K562 (cell line): Measurements from ENCODE around the gene UBE2S. TPM values are rescaled to one million over a fixed set of nuclear protein-coding genes. Genes with fewer than 3 reads are reported as not detected.
A peak's percentile ranks its signal among the peaks of the same experiment; 100 is the strongest.

Experiments used
- ATAC-seq: fragments of 200-7000 bp; cut with Tn5 transposase; 3 replicates; pipeline ENCODE4 v1.9.1; 2020; ENCODE audit warnings: moderate library complexity
- BruUV-seq: library from RNA; stranded (reverse); fragments of 400-500 nt; replicated peaks from 2 replicates; lab custom pipeline; 2021; lab: Mats Ljungman, UMichigan
- CTCF ChIA-PET: fragments of 300-600 bp; formaldehyde crosslinking; extraction: SDS; loops from one replicate; lab custom pipeline; 2021; ENCODE audit warnings: low intra/inter-chr PET ratio; lab: Yijun Ruan, JAX
- POLR2A ChIA-PET: fragments of 300-600, 350-650 bp; sonication (Branson Sonifier 250); formaldehyde crosslinking; extraction: SDS; loops from one replicate; lab custom pipeline; 2021; ENCODE audit warnings: antibody characterized with exemption, inconsistent platforms; lab: Yijun Ruan, JAX
- DNase-seq, 4 experiments: peaks; one replicate each; pipeline versions ENCODE4 v3.0.0 to v3.0.0-alpha.2; 2011 to 2018; ENCODE audit warnings: low spot score in 3 of 4, mixed read lengths in 3 of 4; ENCODE audit errors: extremely low read depth in 1 of 4
- FAIRE-seq: peaks from 2 replicates; lab custom pipeline; 2011; peaks lifted over from hg19 to GRCh38; lab: Jason Lieb, UNC
- H2AFZ ChIP-seq: 2 replicates; pipeline ENCODE4 v1.6.0; 2011; ENCODE audit warnings: low read depth, low read length, control low read depth, inconsistent platforms
- H3K27ac ChIP-seq: fragments of 200-600 bp; 3 replicates; pipeline ENCODE4 v1.8.0; 2011; ENCODE audit warnings: low read depth, mild to moderate bottlenecking, control low read depth, inconsistent platforms, low read length, moderate library complexity, mixed read lengths; ENCODE audit errors: extremely low read depth
- H3K27me3 ChIP-seq, 2 experiments: fragments of 300-600 bp in 1 of 2; 2 replicates in 1 of 2; 3 replicates in 1 of 2; pipeline versions ENCODE4 v1.6.0 to v1.8.0; 2011; ENCODE audit warnings: inconsistent platforms in 2 of 2, low read length in 2 of 2, mild to moderate bottlenecking in 1 of 2, mixed read lengths in 1 of 2, moderate library complexity in 1 of 2; ENCODE audit not compliant: control insufficient read depth in 2 of 2, insufficient read depth in 2 of 2
- H3K36me3 ChIP-seq: fragments of 300-600 bp; 3 replicates; pipeline ENCODE4 v1.8.0; 2011; ENCODE audit warnings: mild to moderate bottlenecking, low read length, inconsistent platforms; ENCODE audit not compliant: control insufficient read depth, insufficient read depth
- H3K4me1 ChIP-seq, 2 experiments: fragments of 200-600 bp in 1 of 2; replicated peaks in 1 of 2; 2 replicates in 1 of 2; 3 replicates in 1 of 2; pipeline versions ENCODE4 v1.5.1 to v1.8.0; 2011; ENCODE audit warnings: inconsistent platforms in 2 of 2, low read length in 2 of 2, mild to moderate bottlenecking in 1 of 2, mixed read lengths in 1 of 2, moderate library complexity in 1 of 2; ENCODE audit not compliant: control insufficient read depth in 2 of 2, insufficient read depth in 2 of 2
- H3K4me2 ChIP-seq: 2 replicates; pipeline ENCODE4 v1.6.1; 2011; ENCODE audit warnings: low read length, control low read depth, inconsistent platforms, mixed read lengths; ENCODE audit not compliant: insufficient read depth
- H3K4me3 ChIP-seq: fragments of 200-600 bp; sonication (generic), shearing (Covaris generic); 2 replicates; pipeline ENCODE4 v1.5.1; 2016; ENCODE audit warnings: control low read depth, inconsistent platforms
- H3K79me2 ChIP-seq: fragments of 200-600 bp; 3 replicates; pipeline ENCODE4 v1.8.0; 2011; ENCODE audit warnings: low read length, inconsistent platforms; ENCODE audit not compliant: control insufficient read depth, insufficient read depth
- H3K9ac ChIP-seq, 2 experiments: 2 replicates each; pipeline versions ENCODE4 v1.6.0 to v1.6.1; 2011; ENCODE audit warnings: low read depth in 2 of 2, low read length in 2 of 2, control low read depth in 1 of 2, inconsistent platforms in 1 of 2, mild to moderate bottlenecking in 1 of 2, mixed read lengths in 1 of 2; ENCODE audit not compliant: insufficient read depth in 1 of 2
- H3K9me1 ChIP-seq: one replicate; pipeline ENCODE4 v1.6.0; 2011; ENCODE audit warnings: inconsistent platforms, mild to moderate bottlenecking, low read length, moderate library complexity; ENCODE audit not compliant: control insufficient read depth, insufficient read depth
- H3K9me3 ChIP-seq: replicated peaks from 2 replicates; pipeline ENCODE4 v1.5.1; 2011; ENCODE audit warnings: low read depth, low read length, inconsistent platforms; ENCODE audit not compliant: control insufficient read depth, insufficient read depth
- H4K20me1 ChIP-seq: replicated peaks from 2 replicates; pipeline ENCODE4 v1.6.1; 2011; ENCODE audit warnings: low read length, inconsistent platforms, mixed read lengths; ENCODE audit not compliant: control insufficient read depth, insufficient read depth
- CBFA2T2 ChIP-seq: fragments of 450-650 bp; conservative IDR thresholded peaks from 2 replicates; pipeline ENCODE4 v1.6.1; 2017; ENCODE audit warnings: mild to moderate bottlenecking
- CBFA2T3 ChIP-seq: fragments of 450-650 bp; IDR thresholded peaks from 2 replicates; pipeline ENCODE4 v1.6.1; 2017
- CBX3 ChIP-seq, 2 experiments: IDR thresholded peaks; 1 replicate in 1 of 2; 2 replicates in 1 of 2; pipeline ENCODE4 v1.6.1; 2012; ENCODE audit warnings: inconsistent platforms in 2 of 2, low read length in 2 of 2, borderline replicate concordance in 1 of 2, control low read depth in 1 of 2
- EHMT2 ChIP-seq: fragments of 450-650 bp; IDR thresholded peaks from 2 replicates; pipeline ENCODE4 v1.6.1; 2018; ENCODE audit warnings: antibody characterized with exemption
- FOXP1 ChIP-seq: sonication (generic); formaldehyde crosslinking; IDR thresholded peaks from 2 replicates; pipeline ENCODE4 v1.8.0; 2022; ENCODE audit warnings: mild to moderate bottlenecking, missing genetic modification reagents
- SOX6 ChIP-seq: fragments of 450-650 bp; IDR thresholded peaks from 2 replicates; pipeline ENCODE4 v1.6.1; 2014; ENCODE audit warnings: mild to moderate bottlenecking
- STAT6 ChIP-seq: sonication (generic); formaldehyde crosslinking; IDR thresholded peaks from 2 replicates; pipeline ENCODE4 v1.8.1; 2023; ENCODE audit warnings: mild to moderate bottlenecking, missing genetic modification reagents
- WGBS: fragments of 100-300 bp; shearing (Covaris generic); methylation state at CpG from one replicate; pipeline ENCODE4 v1.1.6; 2016; ENCODE audit warnings: low coverage, mixed read lengths; ENCODE audit not compliant: insufficient coverage; ENCODE audit errors: missing lambda C conversion rate; 5-methylcytosine and 5-hydroxymethylcytosine counted together
- in situ Hi-C: fragments of 300-500 bp; cut with MboI; formaldehyde crosslinking; loops from 4 replicates; pipeline ENCODE4 v1.15.0; 2018; ENCODE audit warnings: inconsistent platforms, mixed read lengths
- intact Hi-C: fragments of 100-400 bp; cut with micrococcal nuclease; formaldehyde crosslinking; loops from 2 replicates; pipeline ENCODE4 v1.14.2; 2022
- polyA plus RNA-seq, 8 experiments: library from polyadenylated mRNA; depleted of rRNA in 4 of 8; stranded (reverse) in 5 of 8; unstranded in 3 of 8; fragments of >200 nt; fragmentation: Nextera tagmentation in 2 of 8; fragmentation: Illumina TruSeq in 1 of 8; extraction: Ambion mirVana in 2 of 8; extraction: Trizol in 1 of 8; gene quantifications; 2 replicates each; pipeline versions ENCODE4 v1.2.1 to v1.2.3, GENCODE V29; 2011 to 2014; ENCODE audit warnings: inconsistent platforms in 1 of 8, missing spikeins in 1 of 8
- total RNA-seq, 7 experiments: library from RNA; depleted of rRNA in 6 of 7; stranded (reverse); fragments of >200 nt in 6 of 7; fragmentation: Illumina TruSeq in 2 of 7; extraction: Trizol in 2 of 7; gene quantifications; 2 replicates each; pipeline versions ENCODE4 v1.2.1 to v1.2.3, GENCODE V29; 2011 to 2021; ENCODE audit warnings: low replicate concordance in 1 of 7

The UBE2S gene
- total and polyA plus RNA-seq, 9 of the 15 experiments (the other 6 are each of a cell fraction or from before 2014, with no cell fraction given), result 1.5 to 1,305 (median 157) TPM

GRCh38 chr19:55410168-55410567 is 2.6 kb upstream of the UBE2S start:
- ATAC-seq, result no peak

More at GRCh38 chr19:55410168-55410567, 2.6 kb upstream of the UBE2S start:
- 35% methylated on average over 2 of the region's 2 CpGs for WGBS
- POLR2A ChIA-PET, result no interaction called here
- Histone ChIP-seq H3K9me1 (peaks cover 6% of the 10 kb centered on the region), H3K79me2 (peaks cover 25% of the 10 kb centered on the region), H3K27ac (no peak overlapping the region), H4K20me1 (peaks cover 17% of the 10 kb centered on the region), H3K4me2 (no peak overlapping the region), H3K9ac (no peak overlapping the region), H3K4me3 (no peak overlapping the region), H2AFZ (no peak overlapping the region), H3K27me3 (no peaks in the 10 kb centered on the region), H3K36me3 (peaks cover 18% of the 10 kb centered on the region), H3K9me3 (peaks cover 18% of the 10 kb centered on the region), H3K4me1 (peaks cover 19 to 31% of the 10 kb centered on the region in 2 experiments)
- in situ Hi-C loops, result no loop called here
- TF ChIP-seq CBFA2T3 (peak; percentile 46; the same call in 1 of the 2 replicates), STAT6 (CRISPR knock-in tag) (no peak), CBFA2T2 (0 out of 2 replicates have a peak, but pooled peaks have one; percentile 10), EHMT2 (0 out of 2 replicates have a peak, but pooled peaks have one; percentile 9), SOX6 (peak; percentile 38; the same call in 1 of the 2 replicates), FOXP1 (CRISPR knock-in tag) (no peak), CBX3 (IDR thresholded peaks at IDR 0.05; ENCODE audit: borderline replicate concordance in 1 of 2, low read length in 2 of 2) (0 out of 3 replicates have a peak, but pooled peaks of 1 of the 2 experiments have one; percentile 20)
- intact Hi-C loops, result loop anchor here (10.0 kb wide), 1 partner anchor 325 kb away; no protein-coding TSS in a partner anchor
- BruUV-seq, result no TSS peak
- DNase-seq (no peak), FAIRE-seq (no peak)
- CTCF ChIA-PET, result interaction anchor here (1.1 kb wide), 1 partner anchor 94 kb away, joined by 3 read pairs; no protein-coding TSS in a partner anchor
